Measurements from ENCODE around the gene NTNG1. TPM values are rescaled to one million over a fixed set of nuclear protein-coding genes. Genes with fewer than 3 reads are reported as not detected.
A peak's percentile ranks its signal among the peaks of the same experiment; 100 is the strongest.

The NTNG1 gene
- total RNA-seq, 1 experiment from 2014 or later, result 5.8 TPM

GRCh38 chr1:107327446-107327845 is 186.6 kb downstream of the NTNG1 start:
- DNase-seq (ENCODE audit: low read depth), result no peak

GRCh38 chr1:107328087-107328486 is 187.2 kb downstream of the NTNG1 start:
- no peak for DNase-seq (ENCODE audit: low read depth)

- DNase-seq (ENCODE audit: low read depth), result no peak
These were observed 198.9 kb downstream of the NTNG1 start for GRCh38 chr1:107339775-107340174.

DNA sequence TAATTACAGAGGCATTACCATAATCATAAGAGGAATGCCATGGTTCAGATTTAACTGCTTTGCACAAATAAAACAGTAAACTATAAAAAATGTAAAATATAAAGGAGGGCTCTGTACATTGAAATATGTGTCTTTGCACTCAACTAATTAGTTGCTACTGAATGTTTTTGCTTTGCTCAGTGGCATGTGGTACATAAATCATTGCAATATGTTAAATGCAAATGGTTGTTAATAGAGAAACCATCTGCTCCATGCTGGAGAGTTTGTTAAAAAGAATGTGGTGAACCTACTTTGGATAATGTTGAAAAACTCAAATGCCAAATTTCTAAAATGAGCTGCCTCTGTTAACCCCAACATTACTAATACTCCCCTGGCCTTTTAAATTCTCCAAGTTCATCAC is 201.5 kb downstream of the NTNG1 start:
- no peak for DNase-seq (ENCODE audit: low read depth)

DNA sequence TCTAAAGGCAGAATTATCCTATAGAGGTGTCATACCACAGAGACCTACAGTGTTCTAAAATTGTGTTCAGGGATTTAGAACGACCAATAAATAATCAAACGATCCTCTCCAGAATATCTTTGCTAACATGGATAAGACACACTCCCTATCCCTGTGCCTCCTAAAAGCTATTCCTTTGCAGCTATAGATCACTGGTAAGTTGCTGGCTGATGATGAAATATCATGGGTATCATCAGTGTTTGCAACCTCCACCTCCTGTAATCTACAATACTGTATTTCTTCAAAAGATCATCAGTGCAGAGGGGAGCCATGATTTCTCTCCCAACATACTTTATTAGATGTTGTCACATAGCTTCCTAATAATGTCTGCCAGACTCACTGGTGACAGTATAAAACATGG is 201.9 kb downstream of the NTNG1 start:
- no peak for DNase-seq (ENCODE audit: low read depth)

GRCh38 chr1:107343601-107344000 is 202.8 kb downstream of the NTNG1 start:
- no peak for DNase-seq (ENCODE audit: low read depth)

- DNase-seq (ENCODE audit: low read depth), result no peak
These were observed 203.5 kb downstream of the NTNG1 start for GRCh38 chr1:107344268-107344760.

- DNase-seq (ENCODE audit: low read depth), result no peak
These were observed 204.0 kb downstream of the NTNG1 start for GRCh38 chr1:107344836-107345235.

GRCh38 chr1:107352850-107353249 is 212.0 kb downstream of the NTNG1 start:
- no peak for DNase-seq (ENCODE audit: low read depth)

DNA sequence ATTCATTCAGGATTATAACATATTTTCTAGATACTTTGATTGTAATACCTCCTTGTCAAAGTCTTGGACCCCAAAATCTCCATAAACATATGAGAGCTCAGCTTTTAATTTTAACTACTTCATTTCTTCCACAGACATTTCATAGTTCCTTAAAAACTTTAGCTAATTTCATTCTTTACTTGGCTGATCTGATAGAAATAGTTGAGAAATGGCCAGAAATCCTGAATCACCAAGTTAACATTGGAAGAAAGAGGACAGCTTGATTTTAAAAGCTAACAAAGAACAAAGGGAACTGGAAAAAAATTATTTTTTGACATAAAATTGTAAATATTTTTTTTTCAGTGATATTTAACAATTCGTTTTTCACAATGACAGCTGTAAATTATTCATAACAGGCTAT is 216.5 kb downstream of the NTNG1 start:
- no peak for DNase-seq (ENCODE audit: low read depth)

- DNase-seq (ENCODE audit: low read depth), result no peak
These were observed 217.9 kb downstream of the NTNG1 start for GRCh38 chr1:107358619-107359327.

DNA sequence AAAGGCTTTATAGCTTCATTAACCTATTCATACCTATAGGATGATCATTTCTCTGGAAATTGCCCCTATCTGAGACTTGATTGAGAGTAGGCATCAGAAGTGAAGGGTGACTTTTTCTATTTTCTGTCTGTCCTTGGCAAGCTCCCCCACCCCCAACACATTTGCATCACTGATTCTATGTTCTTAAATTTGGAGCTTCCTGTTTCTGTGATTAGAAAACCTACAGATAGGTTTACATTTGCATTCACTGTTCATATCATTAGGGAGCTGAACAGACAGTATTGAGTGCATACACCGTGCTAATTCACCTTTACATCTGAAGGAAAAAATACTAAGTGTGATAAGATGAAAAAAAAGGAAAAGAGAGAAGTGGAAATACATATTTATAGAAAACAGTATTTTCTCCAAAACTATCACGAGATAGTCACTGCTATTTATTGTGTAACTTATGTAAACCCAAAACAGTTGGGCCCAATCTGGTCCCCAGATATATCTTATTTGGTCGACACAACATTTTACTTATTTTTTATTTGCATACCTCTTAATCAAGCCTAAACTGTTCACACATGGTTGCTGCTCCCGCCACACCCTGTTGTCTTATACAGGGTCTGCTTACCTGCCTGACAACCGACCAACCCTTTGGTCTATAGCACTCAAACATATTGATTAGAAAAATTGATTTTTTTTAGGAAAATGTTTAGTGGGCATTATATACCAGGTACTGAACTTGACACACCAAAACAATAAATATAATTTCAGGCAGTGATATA is 218.8 kb downstream of the NTNG1 start:
- DNase-seq (ENCODE audit: low read depth), result no peak

- no peak for DNase-seq (ENCODE audit: low read depth)
These were observed 221.8 kb downstream of the NTNG1 start for GRCh38 chr1:107362468-107363140.

DNA sequence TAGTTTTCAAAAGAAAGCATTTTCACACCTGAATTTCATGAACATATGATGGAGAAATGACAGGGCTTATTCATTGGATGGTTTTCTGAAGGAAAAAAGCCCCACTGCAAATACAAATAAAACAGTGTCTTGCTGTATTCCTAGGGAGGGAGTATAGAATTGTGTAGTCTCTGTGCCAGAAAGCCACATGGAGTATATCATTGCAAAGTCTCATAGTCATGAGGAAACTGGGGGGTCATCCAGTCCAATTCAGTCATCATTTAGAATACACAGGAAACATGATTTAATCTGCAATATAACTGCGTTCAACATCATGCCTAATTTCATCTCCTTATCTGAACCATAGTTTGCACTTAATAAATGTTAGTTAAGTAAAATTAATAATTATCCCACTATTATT is 222.3 kb downstream of the NTNG1 start:
- no peak for DNase-seq (ENCODE audit: low read depth)

DNA sequence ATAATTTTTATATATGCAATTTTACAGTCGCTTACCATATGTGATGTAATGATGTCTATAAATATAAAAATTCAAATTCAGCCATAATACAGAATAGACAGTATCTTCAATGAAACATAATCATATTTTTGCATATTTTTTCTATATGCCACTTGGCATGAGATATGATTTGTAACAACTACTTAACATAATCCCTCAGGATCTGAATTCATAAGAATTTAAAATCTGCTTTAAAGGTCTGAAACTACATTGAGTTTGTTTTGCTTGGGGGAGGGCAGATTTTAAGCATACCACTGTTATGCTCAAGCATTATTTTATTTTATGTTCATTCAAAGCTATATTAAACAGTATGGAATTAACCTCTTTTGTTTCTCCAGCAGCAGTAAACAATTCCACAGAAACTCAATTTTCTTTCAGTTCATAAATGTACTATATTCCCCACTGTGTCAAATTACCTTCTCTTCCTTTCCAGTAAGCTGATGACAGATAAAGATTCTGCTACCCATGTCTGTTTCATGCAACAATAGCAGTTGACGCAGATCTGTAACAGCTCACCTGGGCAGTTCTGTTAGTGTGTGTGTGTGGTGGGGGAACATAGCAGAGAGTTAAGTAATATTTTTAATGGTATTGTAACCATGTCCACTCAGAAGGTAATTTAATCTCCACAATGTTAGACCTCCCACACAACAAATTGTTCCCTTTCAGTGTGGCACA is 224.8 kb downstream of the NTNG1 start:
- no peak for DNase-seq (ENCODE audit: low read depth)

DNA sequence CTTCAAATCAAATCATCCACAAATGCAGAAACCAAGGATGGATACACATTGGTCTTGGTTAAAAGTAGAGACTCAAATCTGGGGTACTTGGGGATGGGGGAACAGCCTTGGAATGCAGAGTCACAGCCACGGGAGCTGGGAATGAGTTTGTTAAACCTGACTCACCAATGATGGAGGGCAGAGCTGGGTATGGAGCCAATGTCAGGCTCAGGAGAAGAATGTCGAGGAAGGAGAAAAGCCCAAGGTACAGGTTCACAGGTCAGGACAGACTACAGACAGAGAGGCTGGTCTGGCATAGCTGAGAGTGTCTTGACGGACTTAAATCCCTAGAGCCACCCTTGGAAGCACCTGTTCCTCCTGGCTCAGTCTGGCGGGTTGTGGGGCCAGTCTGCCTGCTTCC is 237.6 kb downstream of the NTNG1 start:
- DNase-seq (ENCODE audit: low read depth), result peak; percentile 3

DNA sequence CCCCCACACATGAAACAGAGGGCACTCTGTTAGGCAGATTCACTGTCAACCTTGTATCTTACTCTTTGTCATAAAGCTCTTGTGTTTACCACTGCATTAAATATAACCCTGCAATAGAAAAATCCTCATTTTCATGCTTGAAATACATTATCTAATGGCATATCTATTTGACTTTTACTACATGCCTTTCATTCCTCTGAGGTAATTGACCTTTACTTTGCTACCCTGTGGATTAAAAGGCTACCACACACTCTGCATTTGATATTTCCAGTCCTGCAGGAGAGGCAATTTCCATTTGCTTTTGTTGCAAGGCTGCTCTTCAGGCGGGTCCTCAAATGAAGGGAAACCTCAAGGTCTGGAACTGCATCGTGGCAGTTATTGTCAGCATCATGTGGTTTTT is 238.0 kb downstream of the NTNG1 start:
- peak; percentile 15 for DNase-seq (ENCODE audit: low read depth)

- DNase-seq (ENCODE audit: low read depth), result no peak
These were observed 239.0 kb downstream of the NTNG1 start for GRCh38 chr1:107379826-107380225.

DNA sequence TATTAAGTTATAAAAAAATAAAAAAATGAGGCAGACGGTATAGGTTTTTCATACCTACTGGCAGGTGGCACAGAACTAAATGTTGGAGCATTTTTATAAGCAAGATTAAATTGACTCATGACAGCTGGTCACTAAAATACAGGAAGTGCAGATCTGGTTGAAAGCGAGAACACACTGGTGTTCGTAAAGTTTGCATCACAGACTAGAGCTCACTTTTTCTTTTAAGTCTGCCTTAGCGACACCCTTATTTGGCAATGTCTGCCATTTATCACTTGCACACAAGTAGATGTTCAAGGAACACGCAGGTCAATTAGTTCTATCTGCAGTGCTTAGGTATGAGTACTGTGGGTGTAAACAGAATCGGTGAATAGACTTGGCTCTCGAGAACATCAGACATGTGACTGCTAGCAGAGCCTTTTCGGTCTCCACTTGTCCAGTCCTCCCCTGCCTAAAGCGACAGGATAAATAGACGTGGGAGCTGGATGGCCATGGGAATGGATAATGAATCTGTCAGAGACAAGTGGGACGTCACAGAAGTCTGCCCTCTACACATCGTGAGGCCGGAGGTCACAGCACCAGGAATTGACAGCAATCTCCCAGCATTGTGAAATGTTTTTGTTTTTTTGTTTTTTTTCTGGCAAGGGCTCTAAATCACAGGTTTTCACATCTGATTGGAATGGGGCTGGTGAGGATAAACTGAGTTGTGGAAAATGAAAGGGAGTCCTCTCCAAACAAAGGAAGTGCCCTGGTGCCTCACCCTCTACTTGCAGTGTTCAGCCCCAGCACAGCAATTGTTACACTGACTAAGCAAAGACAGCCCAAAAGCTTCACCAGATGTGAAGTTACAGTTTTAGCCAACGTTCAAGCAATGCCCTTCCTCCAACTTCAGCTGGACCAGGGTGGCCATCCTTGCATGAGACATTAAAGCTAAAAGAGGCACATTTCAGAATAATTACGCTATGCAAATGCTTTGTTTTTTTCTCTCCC is 248.9 kb downstream of the NTNG1 start:
- no peak for DNase-seq (ENCODE audit: low read depth)

GRCh38 chr1:107394301-107394700 is 253.5 kb downstream of the NTNG1 start:
- no peak for DNase-seq (ENCODE audit: low read depth)

DNA sequence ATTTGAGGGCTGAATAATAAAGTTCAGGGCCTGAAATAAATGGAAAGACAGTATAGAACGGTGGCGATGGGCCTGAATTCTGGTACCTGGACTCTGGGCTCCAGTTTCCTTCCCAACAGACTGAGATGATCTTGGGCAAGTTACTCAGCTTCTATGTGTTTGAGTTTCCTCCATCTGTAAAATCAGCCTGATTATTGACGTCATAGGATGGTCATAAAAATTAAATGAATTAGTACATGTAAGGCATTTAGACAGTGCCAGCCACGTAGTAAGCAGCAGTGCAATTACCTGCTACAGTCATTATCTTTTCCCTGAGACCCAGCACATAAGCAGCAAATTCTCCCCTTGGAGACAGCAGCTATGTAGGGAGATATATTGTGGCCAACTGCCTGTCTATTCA is 260.9 kb downstream of the NTNG1 start:
- no peak for DNase-seq (ENCODE audit: low read depth)
